Stimulated activated effector memory CD8-positive, alpha-beta T cell treated with anti-CD3 and anti-CD28 coated beads, Interleukin-12 subunit alpha, Interleukin-12 subunit beta, amount 100 ng/mL, for 72 hours (primary cell): Measurements from ENCODE around the gene PLXNB2.
"Not testable (repeated sequence)": the region's sequence is repeated elsewhere in the genome, so short reads cannot be mapped to it uniquely, and the experiment has no call there.

ENCODE experiments used
- ATAC-seq: fragments of 150-1000 bp; cut with Tn5 transposase; 2 replicates; pipeline ENCODE4 v1.10.0; 2021
- DNase-seq, 2 donors: peaks; one replicate each; pipeline ENCODE4 v3.0.0; 2021 to 2022; ENCODE audit warnings: low spot score in 2 of 2
- H3K27ac Mint-ChIP-seq: one replicate; pipeline ENCODE4 v1.8.0; 2022; ENCODE audit warnings: mild to moderate bottlenecking, mixed read lengths
- H3K36me3 Mint-ChIP-seq: one replicate; pipeline ENCODE4 v1.8.0; 2022; ENCODE audit warnings: mild to moderate bottlenecking, mixed read lengths
- H3K4me1 Mint-ChIP-seq: one replicate; pipeline ENCODE4 v1.8.0; 2022; ENCODE audit warnings: mixed read lengths
- H3K4me3 Mint-ChIP-seq: one replicate; pipeline ENCODE4 v1.8.0; 2022; ENCODE audit warnings: mild to moderate bottlenecking, mixed read lengths
- H3K9me3 Mint-ChIP-seq: one replicate; pipeline ENCODE4 v1.8.0; 2022; ENCODE audit warnings: mixed read lengths

Gene PLXNB2

GRCh38 chr22:50338042-50338573 is 30.7 kb upstream of the PLXNB2 start:
- ATAC-seq, result no peak
- H3K4me1 Mint-ChIP-seq, result peaks cover 6% of the 10 kb centered on the region
- no peak overlapping the region for H3K4me3 Mint-ChIP-seq
- H3K9me3 Mint-ChIP-seq, result no peaks in the 10 kb centered on the region
- H3K27ac Mint-ChIP-seq, result no peak overlapping the region
- DNase-seq, result no peak
- H3K36me3 Mint-ChIP-seq, result peaks cover 4% of the 10 kb centered on the region

GRCh38 chr22:50337262-50338041 is 30.0 kb upstream of the PLXNB2 start:
- H3K36me3 Mint-ChIP-seq, result peaks cover 2% of the 10 kb centered on the region
- H3K4me1 Mint-ChIP-seq, result peaks cover 5% of the 10 kb centered on the region
- no peak overlapping the region for H3K27ac Mint-ChIP-seq
- no peak overlapping the region for H3K4me3 Mint-ChIP-seq
- DNase-seq (no peak), ATAC-seq (no peak)
- H3K9me3 Mint-ChIP-seq, result no peaks in the 10 kb centered on the region

GRCh38 chr22:50334433-50334832 is 27.0 kb upstream of the PLXNB2 start:
- not testable (repeated sequence) for H3K36me3 Mint-ChIP-seq, ATAC-seq, H3K9me3 Mint-ChIP-seq

GRCh38 chr22:50329236-50329635 is 21.8 kb upstream of the PLXNB2 start:
- peaks cover 9% of the 10 kb centered on the region for H3K4me1 Mint-ChIP-seq
- no peak for DNase-seq

More at GRCh38 chr22:50334433-50334832, 27.0 kb upstream of the PLXNB2 start:
- H3K4me3 Mint-ChIP-seq, DNase-seq, H3K27ac Mint-ChIP-seq, H3K4me1 Mint-ChIP-seq: not testable (repeated sequence)

GRCh38 chr22:50327711-50328019 is 20.2 kb upstream of the PLXNB2 start:
- H3K4me1 Mint-ChIP-seq, result peaks cover 9% of the 10 kb centered on the region
- H3K36me3 Mint-ChIP-seq, result no peaks in the 10 kb centered on the region
- no peaks in the 10 kb centered on the region for H3K9me3 Mint-ChIP-seq
- peak overlapping the region; percentile 78 for H3K4me3 Mint-ChIP-seq
- peak overlapping the region; percentile 80 for H3K27ac Mint-ChIP-seq
- ATAC-seq (no peak), DNase-seq (peak in 1 of 2 donors; percentile 55)

More at GRCh38 chr22:50329236-50329635, 21.8 kb upstream of the PLXNB2 start:
- Mint-ChIP-seq H3K36me3 (no peaks in the 10 kb centered on the region), H3K9me3 (no peaks in the 10 kb centered on the region), H3K27ac (no peak overlapping the region), H3K4me3 (no peak overlapping the region)
- ATAC-seq, result no peak

GRCh38 chr22:50326956-50327710 is 19.7 kb upstream of the PLXNB2 start, which contains the start of gene DENND6B:
Gene DENND6B, minus strand, starts transcription at chr22:50327012. Its CDS starts 24 bp downstream, at chr22:50326988.
- Mint-ChIP-seq H3K4me1 (peaks cover 9% of the 10 kb centered on the region), H3K4me3 (peak within 1 kb of the TSS; percentile 78), H3K36me3 (no peaks in the 10 kb centered on the region), H3K9me3 (no peaks in the 10 kb centered on the region), H3K27ac (peak within 1 kb of the TSS; percentile 80)
- ATAC-seq (peak; percentile 94), DNase-seq (peak; percentile 75 to 85)

GRCh38 chr22:50326225-50326955 is 18.9 kb upstream of the PLXNB2 start:
- Mint-ChIP-seq H3K4me3 (peak overlapping the region; percentile 78), H3K4me1 (peaks cover 9% of the 10 kb centered on the region), H3K27ac (peak overlapping the region; percentile 54), H3K36me3 (no peaks in the 10 kb centered on the region), H3K9me3 (no peaks in the 10 kb centered on the region)
- DNase-seq (no peak), ATAC-seq (no peak)

- Mint-ChIP-seq H3K9me3 (no peaks in the 10 kb centered on the region), H3K4me3 (peak overlapping the region; percentile 78), H3K27ac (peak overlapping the region; percentile 54), H3K4me1 (peaks cover 9% of the 10 kb centered on the region), H3K36me3 (no peaks in the 10 kb centered on the region)
- DNase-seq (no peak), ATAC-seq (no peak)
These were observed 18.2 kb upstream of the PLXNB2 start for GRCh38 chr22:50325444-50326224.

- Mint-ChIP-seq H3K4me1 (peaks cover 9% of the 10 kb centered on the region), H3K36me3 (no peaks in the 10 kb centered on the region), H3K9me3 (no peaks in the 10 kb centered on the region), H3K4me3 (no peak overlapping the region), H3K27ac (no peak overlapping the region)
- no peak for ATAC-seq
- DNase-seq, result no peak
These were observed 16.5 kb upstream of the PLXNB2 start for GRCh38 chr22:50323900-50324299.

- ATAC-seq, H3K4me3 Mint-ChIP-seq, H3K9me3 Mint-ChIP-seq, H3K27ac Mint-ChIP-seq, DNase-seq, H3K4me1 Mint-ChIP-seq, H3K36me3 Mint-ChIP-seq: not testable (repeated sequence)
These were observed 15.1 kb upstream of the PLXNB2 start for GRCh38 chr22:50322382-50323104.

GRCh38 chr22:50320671-50321325 is 13.4 kb upstream of the PLXNB2 start:
- DNase-seq, result no peak
- H3K4me3 Mint-ChIP-seq, result no peak overlapping the region
- H3K4me1 Mint-ChIP-seq, result peaks cover 2% of the 10 kb centered on the region
- no peaks in the 10 kb centered on the region for H3K9me3 Mint-ChIP-seq
- no peak for ATAC-seq
- H3K36me3 Mint-ChIP-seq, result no peaks in the 10 kb centered on the region
- no peak overlapping the region for H3K27ac Mint-ChIP-seq

GRCh38 chr22:50320116-50320515 is 12.7 kb upstream of the PLXNB2 start:
- Mint-ChIP-seq H3K4me1 (peaks cover 6% of the 10 kb centered on the region), H3K4me3 (no peak overlapping the region), H3K27ac (no peak overlapping the region), H3K9me3 (no peaks in the 10 kb centered on the region), H3K36me3 (no peaks in the 10 kb centered on the region)
- ATAC-seq, result no peak
- no peak for DNase-seq

GRCh38 chr22:50319503-50319951 is 12.1 kb upstream of the PLXNB2 start:
- no peak for DNase-seq
- H3K4me3 Mint-ChIP-seq, result no peak overlapping the region
- no peaks in the 10 kb centered on the region for H3K9me3 Mint-ChIP-seq
- no peak overlapping the region for H3K27ac Mint-ChIP-seq
- no peak for ATAC-seq
- H3K4me1 Mint-ChIP-seq, result peaks cover 12% of the 10 kb centered on the region
- no peaks in the 10 kb centered on the region for H3K36me3 Mint-ChIP-seq
